Body of pancreas (tissue), 4 donors: ENCODE results near the gene MKI67. TPM values are rescaled to one million over a fixed set of nuclear protein-coding genes. Genes with fewer than 3 reads are reported as not detected.

Experiments used
- ATAC-seq: fragments of 150-250 bp; one replicate; pipeline ENCODE4 v1.9.1; 2016
- DNase-seq, 4 donors: peaks; one replicate each; pipeline ENCODE4 v3.0.0-alpha.2; 2019
- H3K27ac ChIP-seq, 4 donors: fragments of 200-600 bp; sonication (generic); 1 replicate in 3 of 4; 2 replicates in 1 of 4; pipeline versions ENCODE4 v1.5.1 to v1.6.1; 2016 to 2019; ENCODE audit warnings: mild to moderate bottlenecking in 1 of 4, mixed read lengths in 1 of 4, moderate library complexity in 1 of 4
- H3K27me3 ChIP-seq, 2 donors: fragments of 200-600 bp; sonication (generic); one replicate each; pipeline ENCODE4 v1.6.0; 2016; ENCODE audit warnings: mild to moderate bottlenecking in 1 of 2
- H3K36me3 ChIP-seq, 2 donors: fragments of 200-600 bp; sonication (generic); replicated peaks in 1 of 2; 2 replicates each; pipeline ENCODE4 v1.5.1; 2016; ENCODE audit warnings: low read depth in 2 of 2; ENCODE audit not compliant: insufficient read depth in 1 of 2
- H3K4me1 ChIP-seq: fragments of 200-600 bp; sonication (generic); one replicate; pipeline ENCODE4 v1.6.0; 2016
- H3K4me3 ChIP-seq, 2 donors: fragments of 200-600 bp; sonication (generic); 1 replicate in 1 of 2; 2 replicates in 1 of 2; pipeline ENCODE4 v1.5.1; 2016 to 2019
- H3K9me3 ChIP-seq, 3 donors: fragments of 200-600 bp; sonication (generic); 1 replicate in 2 of 3; 2 replicates in 1 of 3; pipeline ENCODE4 v1.5.1; 2016
- CTCF ChIP-seq, 7 experiments: fragments of 450-650 bp in 4 of 7; fragments of 200-600 bp in 3 of 7; sonication (generic) in 3 of 7; IDR thresholded peaks; one replicate each; pipeline ENCODE4 v1.5.1; 2016 to 2019; ENCODE audit warnings: antibody characterized with exemption in 7 of 7
- POLR2A ChIP-seq, 3 donors: fragments of 450-650 bp; IDR thresholded peaks; one replicate each; pipeline ENCODE4 v1.6.1; 2016; ENCODE audit warnings: antibody characterized with exemption in 3 of 3, mild to moderate bottlenecking in 2 of 3
- WGBS, 2 donors: methylation state at CpG; one replicate each; pipeline ENCODE4 v1.1.5; 2017; 5-methylcytosine and 5-hydroxymethylcytosine counted together
- intact Hi-C: fragments of 100-400 bp; cut with DNase I; formaldehyde crosslinking; loops from one replicate; pipeline ENCODE4 v1.15.1; 2023
- total RNA-seq, 2 donors: library from RNA; depleted of rRNA; stranded (reverse); fragments of >200 nt; gene quantifications; one replicate each; pipeline ENCODE4 v1.1.0, GENCODE V29; 2016

Gene MKI67
- total RNA-seq, 2 donors from 2014 or later = under 0.01 to 0.33 TPM

DNA sequence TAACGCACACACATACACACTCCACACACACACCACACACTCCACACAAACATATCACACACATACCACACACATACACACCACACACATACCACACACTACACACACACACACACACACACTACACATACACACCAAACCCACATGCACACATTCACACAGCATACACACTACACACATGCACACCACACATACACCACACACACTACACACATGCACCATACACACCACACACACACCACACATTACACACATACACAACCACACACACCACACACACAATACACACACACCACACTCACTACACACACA is 66.3 kb downstream of the MKI67 start:
- no peak for TF ChIP-seq CTCF (IDR thresholded peaks at IDR 0.05)
- TF ChIP-seq POLR2A (IDR thresholded peaks at IDR 0.05) = no peak
- no peaks in the 10 kb centered on the region for H3K27me3 ChIP-seq
- ATAC-seq (no peak), DNase-seq (no peak)
- intact Hi-C loops = no loop called here
- H3K27ac ChIP-seq = no peak overlapping the region
- H3K36me3 ChIP-seq = no peaks in the 10 kb centered on the region
- no peak overlapping the region for H3K4me3 ChIP-seq
- H3K9me3 ChIP-seq = no peaks in the 10 kb centered on the region
- no peaks in the 10 kb centered on the region for H3K4me1 ChIP-seq
- WGBS, 2 donors = 0 to 83% methylated on average over 1 of the region's 1 CpG

DNA sequence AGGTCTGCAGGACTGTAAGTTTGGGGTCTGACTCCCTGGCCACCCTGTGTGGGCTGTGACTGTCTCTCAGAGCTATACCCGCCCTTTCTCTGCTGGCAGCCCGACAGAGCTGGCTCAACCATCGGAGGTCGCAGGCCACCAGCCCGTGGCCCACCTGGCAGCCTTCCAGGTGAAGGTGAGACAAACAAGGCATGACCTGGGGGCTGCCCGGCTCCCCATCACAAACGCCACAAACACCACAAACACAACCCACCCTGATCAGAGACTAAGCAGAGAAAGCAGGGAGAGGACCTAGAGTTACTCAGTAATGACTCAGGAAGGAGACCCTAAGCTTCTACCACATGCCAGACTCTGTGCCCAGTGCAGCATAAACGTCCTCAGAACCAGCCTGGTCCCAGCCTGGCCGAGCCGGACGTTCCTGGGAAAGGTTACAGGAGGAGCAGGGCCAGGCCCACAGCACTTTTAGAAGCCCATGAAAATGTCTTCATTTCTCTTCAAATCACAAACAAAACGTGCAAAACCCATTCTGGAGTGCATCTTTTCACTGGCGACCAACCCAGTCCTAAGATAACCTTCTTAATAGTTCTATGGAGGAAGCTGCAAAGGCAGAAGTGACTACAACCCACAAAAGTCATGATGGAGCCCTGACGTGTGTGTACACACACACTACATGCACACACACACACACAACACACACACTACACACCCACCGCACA is 66.8 kb downstream of the MKI67 start:
- H3K4me1 ChIP-seq = no peaks in the 10 kb centered on the region
- DNase-seq = no peak
- H3K27me3 ChIP-seq = no peaks in the 10 kb centered on the region
- intact Hi-C loops = no loop called here
- 68 to 70% methylated on average over 8 to 15 of the region's 15 CpGs for WGBS, 2 donors
- no peak overlapping the region for H3K27ac ChIP-seq
- H3K4me3 ChIP-seq = no peak overlapping the region
- H3K36me3 ChIP-seq = no peaks in the 10 kb centered on the region
- H3K9me3 ChIP-seq = no peaks in the 10 kb centered on the region
- TF ChIP-seq POLR2A (IDR thresholded peaks at IDR 0.05) = no peak
- TF ChIP-seq CTCF (IDR thresholded peaks at IDR 0.05) = no peak
- ATAC-seq = no peak

DNA sequence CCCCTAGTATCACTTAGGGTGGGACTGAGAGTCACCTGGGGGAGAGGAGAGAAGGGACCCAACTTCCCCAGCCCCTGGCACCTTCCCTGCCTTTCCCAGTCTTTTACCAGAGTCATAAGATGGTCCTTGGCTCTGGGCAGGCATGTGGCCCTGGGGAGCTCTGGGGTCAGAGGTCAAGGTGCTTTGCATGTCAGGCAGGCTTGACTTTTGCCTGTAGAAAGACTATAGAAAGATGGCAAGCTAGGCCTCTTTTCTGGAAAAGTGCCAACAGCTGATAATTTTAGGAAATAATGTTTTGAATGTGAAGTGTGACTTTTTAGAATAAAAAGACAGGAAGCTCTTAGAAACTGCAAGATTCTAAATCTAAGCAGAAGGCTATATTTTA is 67.5 kb downstream of the MKI67 start:
- Histone ChIP-seq H3K4me1 (no peaks in the 10 kb centered on the region), H3K4me3 (no peak overlapping the region), H3K9me3 (no peaks in the 10 kb centered on the region), H3K27me3 (no peaks in the 10 kb centered on the region), H3K36me3 (no peaks in the 10 kb centered on the region), H3K27ac (no peak overlapping the region)
- no peak for TF ChIP-seq CTCF (IDR thresholded peaks at IDR 0.05)
- TF ChIP-seq POLR2A (IDR thresholded peaks at IDR 0.05) = no peak
- ATAC-seq (no peak), DNase-seq (no peak)
- intact Hi-C loops = no loop called here

DNA sequence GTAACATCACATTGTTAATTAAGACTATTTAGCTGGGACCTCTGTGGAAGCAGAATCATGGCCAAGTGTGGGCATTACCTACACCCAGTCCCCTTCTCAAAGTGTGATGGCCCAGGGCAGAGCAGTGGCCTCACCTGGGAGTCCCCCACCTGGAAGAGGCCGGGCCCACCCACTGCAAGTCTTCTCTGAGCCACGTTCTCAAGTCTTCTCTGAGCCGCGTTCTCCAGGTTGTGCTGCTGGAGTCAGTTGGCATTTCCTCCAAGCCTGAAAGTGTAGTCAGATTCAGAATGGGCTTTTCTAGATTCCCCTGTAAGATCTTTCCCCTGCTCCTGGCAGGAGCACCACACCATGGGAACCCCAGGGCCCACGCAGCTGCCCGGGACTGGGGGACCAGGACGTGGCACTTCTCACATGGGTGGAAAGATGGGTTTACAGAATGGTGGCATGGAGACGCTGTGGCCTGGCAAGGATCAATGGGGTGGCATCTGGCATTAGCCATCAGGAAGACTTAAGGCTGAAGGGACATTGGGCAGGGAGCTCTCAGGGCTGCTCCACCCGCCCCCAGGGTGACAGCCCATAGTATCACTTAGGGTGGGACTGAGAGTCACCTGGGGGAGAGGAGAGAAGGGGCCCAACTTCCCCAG is 68.0 kb downstream of the MKI67 start:
- H3K27ac ChIP-seq = no peak overlapping the region
- TF ChIP-seq POLR2A (IDR thresholded peaks at IDR 0.05) (no peak), CTCF (IDR thresholded peaks at IDR 0.05) (no peak)
- H3K4me1 ChIP-seq = no peaks in the 10 kb centered on the region
- DNase-seq (no peak), ATAC-seq (no peak)
- no peaks in the 10 kb centered on the region for H3K9me3 ChIP-seq
- H3K27me3 ChIP-seq = no peaks in the 10 kb centered on the region
- H3K36me3 ChIP-seq = no peaks in the 10 kb centered on the region
- WGBS, 2 donors = 73 to 74% methylated on average over 9 of the region's 9 CpGs
- intact Hi-C loops = no loop called here
- H3K4me3 ChIP-seq = no peak overlapping the region
